NK-92 treated with Interleukin-12 subunit alpha and Interleukin-12 subunit beta, amount 100 ng/mL, for 24 hours (cell line): ENCODE results near the gene IGFBP5.

Experiments used
- DNase-seq: peaks from one replicate; lab custom pipeline; 2025; lab: John Stamatoyannopoulos, UW

The IGFBP5 gene

GRCh38 chr2:216644842-216645635 lies 50.3 kb downstream of the IGFBP5 start:
- no peak for DNase-seq

- DNase-seq = no peak
Measured at GRCh38 chr2:216643986-216644659, 51.2 kb downstream of the IGFBP5 start.

- DNase-seq = no peak
Measured at GRCh38 chr2:216637472-216637871, 57.9 kb downstream of the IGFBP5 start.

GRCh38 chr2:216636551-216637450 lies 58.5 kb downstream of the IGFBP5 start:
- no peak for DNase-seq

- no peak for DNase-seq
Measured at GRCh38 chr2:216635701-216636550, 59.4 kb downstream of the IGFBP5 start.

- DNase-seq = no peak
Measured at GRCh38 chr2:216635171-216635570, 60.2 kb downstream of the IGFBP5 start.

GRCh38 chr2:216634370-216635148 lies 60.8 kb downstream of the IGFBP5 start:
- DNase-seq = no peak

- no peak for DNase-seq
Measured at GRCh38 chr2:216633616-216634369, 61.6 kb downstream of the IGFBP5 start.

- no peak for DNase-seq
Measured at GRCh38 chr2:216632952-216633615, 62.3 kb downstream of the IGFBP5 start, which contains the start of gene IGFBP2. Gene IGFBP2, plus strand, starts transcription at chr2:216633420. Its CDS starts 104 bp downstream, at chr2:216633524.

GRCh38 chr2:216632346-216632951 lies 62.9 kb downstream of the IGFBP5 start:
- DNase-seq = no peak

GRCh38 chr2:216629784-216630183 lies 65.6 kb downstream of the IGFBP5 start:
- no peak for DNase-seq

GRCh38 chr2:216626875-216627245 lies 68.5 kb downstream of the IGFBP5 start:
- no peak for DNase-seq

GRCh38 chr2:216626168-216626874 lies 69.0 kb downstream of the IGFBP5 start:
- DNase-seq = no peak

- no peak for DNase-seq
Measured at GRCh38 chr2:216624251-216624650, 71.1 kb downstream of the IGFBP5 start.

- DNase-seq = no peak
Measured at GRCh38 chr2:216622526-216622925, 72.8 kb downstream of the IGFBP5 start.
